ENCODE measurements around the gene BIN2. TPM values are rescaled to one million over a fixed set of nuclear protein-coding genes. Genes with fewer than 3 reads are reported as not detected.

BIN2 gene
- total and polyA plus RNA-seq, 9 of the 15 experiments (the other 6 are each of a cell fraction or from before 2014, with no cell fraction given) = 0.04 to 0.39 (median 0.25) TPM; not detected in 1

DNA sequence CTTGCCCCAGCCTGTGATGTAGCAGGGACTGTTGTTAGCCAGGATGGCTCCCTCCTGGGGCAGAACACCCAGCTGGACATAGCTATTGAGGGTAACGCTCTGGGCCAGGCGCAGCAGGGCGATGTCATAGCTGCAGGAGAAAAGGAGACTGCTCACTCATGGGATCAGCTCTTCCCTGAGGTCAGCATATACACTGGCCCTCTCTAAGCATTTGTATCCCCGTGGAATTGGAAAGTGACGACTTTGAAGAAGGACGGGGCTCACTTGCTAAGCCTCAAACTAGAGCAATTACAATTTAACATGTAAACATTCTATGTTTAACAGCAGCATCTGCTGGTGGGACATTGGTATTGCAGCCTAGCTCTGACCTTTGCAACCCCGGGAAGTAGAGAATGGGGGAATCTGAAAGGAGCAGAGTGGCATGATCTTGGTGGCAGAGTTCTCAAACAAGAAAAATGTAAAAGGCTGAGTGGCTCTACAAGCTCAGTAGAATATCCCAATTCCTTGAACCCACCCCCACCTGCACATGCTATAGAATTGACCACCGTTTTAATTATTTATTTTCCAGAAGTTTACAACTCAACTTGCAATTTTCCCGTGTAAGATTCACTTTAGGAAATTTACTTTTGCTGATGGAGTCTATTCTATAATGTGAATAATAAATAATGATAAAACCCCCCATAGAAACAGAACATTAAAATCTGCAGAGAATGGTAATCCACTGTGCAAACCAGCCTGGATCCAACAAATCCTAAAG, 17.5 kb upstream of the BIN2 start (continued):
- TF ChIP-seq, protein P1, sequence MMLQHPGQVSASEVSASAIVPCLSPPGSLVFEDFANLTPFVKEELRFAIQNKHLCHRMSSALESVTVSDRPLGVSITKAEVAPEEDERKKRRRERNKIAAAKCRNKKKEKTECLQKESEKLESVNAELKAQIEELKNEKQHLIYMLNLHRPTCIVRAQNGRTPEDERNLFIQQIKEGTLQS (IDR thresholded peaks at IDR 0.05) = peak; percentile 53
- TF ChIP-seq, protein P1 (CRISPR knock-in tag; conservative IDR thresholded peaks at IDR 0.05) = no peak
- TF ChIP-seq CHD1 (IDR thresholded peaks at IDR 0.05; ENCODE audit: low read length) = no peak
- no peak for TF ChIP-seq ZSCAN29 (IDR thresholded peaks at IDR 0.05)
- TF ChIP-seq NFRKB (IDR thresholded peaks at IDR 0.05; ENCODE audit: low read depth) = no peak
- peak; percentile 86 for TF ChIP-seq KLF16 (IDR thresholded peaks at IDR 0.05)
- TF ChIP-seq, protein P2, sequence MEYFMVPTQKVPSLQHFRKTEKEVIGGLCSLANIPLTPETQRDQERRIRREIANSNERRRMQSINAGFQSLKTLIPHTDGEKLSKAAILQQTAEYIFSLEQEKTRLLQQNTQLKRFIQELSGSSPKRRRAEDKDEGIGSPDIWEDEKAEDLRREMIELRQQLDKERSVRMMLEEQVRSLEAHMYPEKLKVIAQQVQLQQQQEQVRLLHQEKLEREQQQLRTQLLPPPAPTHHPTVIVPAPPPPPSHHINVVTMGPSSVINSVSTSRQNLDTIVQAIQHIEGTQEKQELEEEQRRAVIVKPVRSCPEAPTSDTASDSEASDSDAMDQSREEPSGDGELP (CRISPR knock-in tag; IDR thresholded peaks at IDR 0.05; ENCODE audit: borderline replicate concordance) = peak; percentile 60; the same call in 1 of the 2 replicates
- TF ChIP-seq RB1 (IDR thresholded peaks at IDR 0.05; ENCODE audit: low read depth) = peak; percentile 43; the same call in 1 of the 2 replicates
- TF ChIP-seq USF1 (CRISPR knock-in tag; IDR thresholded peaks at IDR 0.05) = no peak
- peak in 1 of 2 experiments; percentile 51 for TF ChIP-seq AFF1 (IDR thresholded peaks at IDR 0.05; ENCODE audit: low read depth in 1 of 2, partially characterized antibody in 2 of 2)
- no peak for TF ChIP-seq CCAR2 (IDR thresholded peaks at IDR 0.05; ENCODE audit: low read depth, low read length)
- TF ChIP-seq ZNF384 (IDR thresholded peaks at IDR 0.05; ENCODE audit: low read depth, low read length) = no peak
- no peak for TF ChIP-seq SMARCE1 (IDR thresholded peaks at IDR 0.05)
- TF ChIP-seq, protein P3, sequence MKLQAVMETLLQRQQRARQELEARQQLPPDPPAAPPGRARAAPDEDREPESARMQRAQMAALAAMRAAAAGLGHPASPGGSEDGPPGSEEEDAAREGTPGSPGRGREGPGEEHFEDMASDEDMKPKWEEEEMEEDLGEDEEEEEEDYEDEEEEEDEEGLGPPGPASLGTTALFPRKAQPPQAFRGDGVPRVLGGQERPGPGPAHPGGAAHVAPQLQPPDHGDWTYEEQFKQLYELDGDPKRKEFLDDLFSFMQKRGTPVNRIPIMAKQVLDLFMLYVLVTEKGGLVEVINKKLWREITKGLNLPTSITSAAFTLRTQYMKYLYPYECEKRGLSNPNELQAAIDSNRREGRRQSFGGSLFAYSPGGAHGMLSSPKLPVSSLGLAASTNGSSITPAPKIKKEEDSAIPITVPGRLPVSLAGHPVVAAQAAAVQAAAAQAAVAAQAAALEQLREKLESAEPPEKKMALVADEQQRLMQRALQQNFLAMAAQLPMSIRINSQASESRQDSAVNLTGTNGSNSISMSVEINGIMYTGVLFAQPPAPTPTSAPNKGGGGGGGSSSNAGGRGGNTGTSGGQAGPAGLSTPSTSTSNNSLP (IDR thresholded peaks at IDR 0.05; ENCODE audit: borderline replicate concordance, low read depth, low read length) = no peak
- TF ChIP-seq DEAF1 (CRISPR knock-in tag; IDR thresholded peaks at IDR 0.05) = peak; percentile 97
- no peak for TF ChIP-seq POLR2H (tag; IDR thresholded peaks at IDR 0.05; ENCODE audit: low read depth)
- TF ChIP-seq ZNF75A (CRISPR knock-in tag; IDR thresholded peaks at IDR 0.05) = no peak
- no peak for TF ChIP-seq TAL1 (IDR thresholded peaks at IDR 0.05)

Data from K562 (cell line).